ENCODE measurements around the gene CTSF. TPM values are rescaled to one million over a fixed set of nuclear protein-coding genes. Genes with fewer than 3 reads are reported as not detected.
A peak's percentile ranks its signal among the peaks of the same experiment; 100 is the strongest.

The CTSF gene
- total and polyA plus RNA-seq, 2 of the 8 experiments (the other 6 are each of a cell fraction or from before 2014, with no cell fraction given): 0.58 to 2.3 TPM

DNA sequence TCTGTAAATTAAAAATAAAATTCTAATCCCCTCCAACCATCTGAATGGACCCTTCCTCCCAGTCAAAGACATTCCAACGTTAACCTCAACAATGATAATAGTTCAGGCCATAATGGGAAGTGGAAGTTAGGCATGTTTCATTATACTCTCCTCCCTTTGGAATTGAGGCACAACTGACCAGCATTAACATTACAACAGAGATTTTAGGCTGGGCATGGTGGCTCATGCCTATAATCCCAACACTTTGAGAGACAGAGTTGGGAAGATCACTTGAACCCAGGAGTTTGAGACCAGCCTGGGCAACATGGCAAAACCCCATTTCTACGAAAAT, 2.4 kb upstream of the CTSF start:
- Histone ChIP-seq H3K4me3 (ENCODE audit: extremely low read depth in 1 of 4, insufficient read depth in 2 of 4, low read depth in 3 of 4, low read length in 4 of 4) (no peak overlapping the region), H3K4me2 (ENCODE audit: insufficient read depth in 1 of 2, low read depth in 2 of 2, low read length in 2 of 2) (peak overlapping the region; percentile 43 to 54; a peak in 2 of 4 replicates), H3K79me1 (ENCODE audit: low read depth, low read length) (no peaks in the 10 kb centered on the region), H3K23ac (ENCODE audit: insufficient read length) (no peak overlapping the region), H3K36me3 (ENCODE audit: control insufficient read depth in 2 of 4, insufficient read depth in 4 of 4, low read length in 3 of 4) (no peaks in the 10 kb centered on the region), H4K5ac (ENCODE audit: insufficient read length, low read depth, low read length) (no peak overlapping the region), H2AFZ (ENCODE audit: low read length) (no peak overlapping the region), H3K23me2 (ENCODE audit: low read depth, low read length) (no peaks in the 10 kb centered on the region), H3K56ac (replicated peaks; ENCODE audit: insufficient read length, low read depth, low read length) (no peak overlapping the region), H3K9me3 (ENCODE audit: insufficient read depth in 2 of 2, low read depth in 1 of 2, low read length in 1 of 2) (peaks cover 6 to 7% of the 10 kb centered on the region in 2 experiments; a peak in 2 of 4 replicates), H2AK5ac (ENCODE audit: low read depth, low read length) (peak overlapping the region; percentile 79; the same call in 1 of the 2 replicates), H3K4ac (replicated peaks; ENCODE audit: insufficient read length, low read depth, low read length) (peak overlapping the region; percentile 46), H3K14ac (ENCODE audit: insufficient read length) (no peak overlapping the region), H3K79me2 (ENCODE audit: control insufficient read depth in 1 of 2, insufficient read depth in 2 of 2, low read length in 2 of 2) (no peaks in the 10 kb centered on the region), H3K18ac (ENCODE audit: extremely low read depth, low read length) (peak overlapping the region; percentile 62), H2BK12ac (ENCODE audit: low read depth, low read length) (peak overlapping the region; percentile 93; the same call in 1 of the 2 replicates), H2BK20ac (ENCODE audit: low read length) (peak overlapping the region; percentile 91), H3K27ac (ENCODE audit: low read depth, low read length) (peak overlapping the region; percentile 88; the same call in 1 of the 2 replicates), H2BK15ac (ENCODE audit: low read length) (no peak overlapping the region; the same call in 1 of the 2 replicates), H2BK5ac (ENCODE audit: low read depth, low read length) (peak overlapping the region; percentile 76; the same call in 1 of the 2 replicates), H3K9ac (replicated peaks in 1 of 4; ENCODE audit: extremely low read depth in 1 of 4, low read depth in 3 of 4, low read length in 3 of 4) (peak overlapping the region in 2 of 4 experiments; percentile 25 to 36; a peak in 2 of 7 replicates), H4K91ac (replicated peaks; ENCODE audit: insufficient read length, low read length) (peak overlapping the region; percentile 97), H3K4me1 (replicated peaks in 1 of 4; ENCODE audit: control insufficient read depth in 3 of 4, insufficient read depth in 4 of 4, low read length in 3 of 4) (peaks cover 11 to 20% (median 14%) of the 10 kb centered on the region in 4 experiments; a peak in 6 of 7 replicates), H2BK120ac (replicated peaks; ENCODE audit: low read depth, low read length) (peak overlapping the region; percentile 85), H4K20me1 (replicated peaks in 1 of 2; ENCODE audit: control insufficient read depth in 1 of 2, insufficient read depth in 2 of 2, low read length in 2 of 2) (no peaks in the 10 kb centered on the region), H3K27me3 (replicated peaks in 1 of 4; ENCODE audit: control insufficient read depth in 3 of 4, extremely low read depth in 1 of 4, insufficient read depth in 3 of 4, low read length in 3 of 4) (no peaks in the 10 kb centered on the region), H4K8ac (ENCODE audit: extremely low read depth, insufficient read depth, low read length) (no peak overlapping the region)
- no peak for FAIRE-seq
- no peak for DNase-seq (ENCODE audit: low read depth in 1 of 2, low spot score in 2 of 2)
- TF ChIP-seq HDAC6 (IDR thresholded peaks at IDR 0.05; ENCODE audit: low read depth, low read length) (no peak), TAF1 (IDR thresholded peaks at IDR 0.05; ENCODE audit: low read depth, low read length) (no peak), POLR2AphosphoS5 (IDR thresholded peaks at IDR 0.05; ENCODE audit: low read depth, low read length) (no peak), SP4 (IDR thresholded peaks at IDR 0.05; ENCODE audit: low read length) (no peak), NRF1 (IDR thresholded peaks at IDR 0.05; ENCODE audit: low read depth, low read length) (no peak), TEAD4 (IDR thresholded peaks at IDR 0.05; ENCODE audit: low read depth, low read length) (no peak), JUND (IDR thresholded peaks at IDR 0.05; ENCODE audit: low read length) (no peak), POLR2A (IDR thresholded peaks at IDR 0.05; ENCODE audit: control extremely low read depth in 1 of 2, low read depth in 2 of 2, low read length in 2 of 2) (no peak), RXRA (IDR thresholded peaks at IDR 0.05; ENCODE audit: insufficient read depth, low read depth, low read length) (no peak)
- CTCF ChIA-PET (ENCODE audit: partially characterized antibody): interaction anchor here (0.6 to 1.7 kb wide), 6 partner anchors 9 to 1941 kb away, joined by 3 to 4 read pairs (median 4); partner anchors contain the start of genes ACTN3 and ZDHHC24
- WGBS, 2 experiments (ENCODE audit: extremely low coverage in 1 of 2, insufficient coverage in 1 of 2, insufficient read length in 1 of 2, insufficient replicate concordance in 2 of 2, low coverage in 1 of 2, low lambda C conversion rate in 2 of 2, missing lambda C conversion rate in 1 of 2): 62% methylated on average over 2 of the region's 2 CpGs; no CpG with 5 or more reads in 1 of the 2 experiments
- POLR2A ChIA-PET (ENCODE audit: partially characterized antibody): interaction anchor here (0.6 to 4.8 kb wide), 8 partner anchors 9 to 278 kb away, joined by 3 to 51 read pairs (median 9); partner anchors contain the start of genes ACTN3, RBM14, RBM4 and ZDHHC24

Measured in H1 (cell line).